GM20000 (cell line): ENCODE data around the gene BCL11A.

Experiments used
- DNase-seq: peaks from one replicate; pipeline ENCODE4 v3.0.0; 2012; ENCODE audit warnings: low spot score
- CTCF ChIP-seq: IDR thresholded peaks from 2 replicates; pipeline ENCODE4 v1.5.1; 2012; ENCODE audit warnings: mild to moderate bottlenecking, control low read depth; ENCODE audit errors: extremely low read depth, missing control alignments

BCL11A gene

GRCh38 chr2:60446413-60447267, 106.8 kb downstream of the BCL11A start:
- peak; percentile 63 for DNase-seq
- TF ChIP-seq CTCF, result no peak

DNA sequence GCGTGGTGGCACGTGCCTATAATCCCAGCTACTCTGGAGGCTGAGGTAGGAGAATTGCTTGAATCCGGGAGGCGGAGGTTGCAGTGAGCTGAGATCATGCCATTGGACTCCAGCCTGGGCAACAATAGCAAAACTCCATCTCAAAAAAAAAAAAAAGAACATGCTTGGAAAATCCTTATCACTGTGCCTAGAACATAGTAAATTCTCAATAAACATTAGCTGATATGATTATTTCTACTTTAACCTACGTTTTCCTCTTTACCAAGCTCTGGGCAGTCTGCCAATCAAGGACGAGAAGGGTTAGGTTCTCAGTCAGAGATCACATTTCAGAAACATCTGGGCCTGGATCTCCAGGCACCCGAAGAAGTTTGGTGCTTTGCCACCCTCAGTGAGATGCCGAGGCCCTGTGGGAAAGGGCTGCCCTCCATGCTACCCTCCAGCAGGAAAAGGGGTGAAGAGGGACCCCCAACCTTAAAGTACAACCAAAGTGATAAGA, 107.7 kb downstream of the BCL11A start:
- no peak for DNase-seq
- no peak for TF ChIP-seq CTCF

DNA sequence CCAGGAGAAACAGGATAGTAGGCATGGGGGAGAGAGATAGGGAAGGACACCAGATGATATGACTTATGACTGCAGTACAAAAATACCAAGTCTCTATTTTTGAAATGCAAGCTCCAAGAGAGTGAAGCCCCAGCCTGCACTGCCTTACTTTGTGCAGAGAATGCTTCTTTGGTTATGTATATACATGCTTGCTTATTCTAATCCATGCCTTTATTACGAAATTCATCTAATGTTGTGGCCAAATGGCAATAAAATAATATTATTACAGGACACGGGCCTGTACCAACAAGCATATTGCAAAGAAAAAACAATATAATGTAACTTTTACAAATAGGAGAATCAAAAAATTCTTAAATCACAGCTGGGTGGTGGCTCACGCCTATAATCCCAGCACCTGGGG, 110.8 kb downstream of the BCL11A start:
- DNase-seq, result no peak
- no peak for TF ChIP-seq CTCF

DNA sequence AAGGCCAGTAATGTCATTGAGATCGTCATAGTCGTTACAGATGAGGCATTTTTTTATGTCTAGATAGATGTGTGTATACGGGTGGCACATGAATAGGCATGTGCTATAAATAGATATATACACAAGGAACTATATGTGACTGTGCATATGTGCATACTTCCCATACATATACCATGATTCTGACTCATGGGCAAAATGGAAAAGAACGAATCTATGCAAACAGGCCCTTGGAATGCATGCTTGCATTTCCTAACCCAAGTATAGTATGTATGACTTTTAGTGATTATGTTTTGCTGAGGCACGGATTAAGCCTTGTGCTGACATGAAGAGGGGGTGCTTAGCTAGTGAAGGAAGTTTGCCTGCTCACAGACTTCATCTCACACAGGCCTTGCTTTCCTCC, 111.7 kb downstream of the BCL11A start:
- DNase-seq, result no peak
- no peak for TF ChIP-seq CTCF

GRCh38 chr2:60440767-60441163, 112.7 kb downstream of the BCL11A start:
- TF ChIP-seq CTCF, result no peak
- DNase-seq, result no peak

- no peak for DNase-seq
- TF ChIP-seq CTCF, result no peak
These were observed 113.2 kb downstream of the BCL11A start for GRCh38 chr2:60440079-60440766.
